PC-9 (cell line): ENCODE data around the gene SRSF7. TPM values are rescaled to one million over a fixed set of nuclear protein-coding genes. Genes with fewer than 3 reads are reported as not detected.

Source experiments
- BruUV-seq: library from RNA; stranded (reverse); fragments of 400-500 nt; replicated peaks from 2 replicates; lab custom pipeline; 2021; lab: Mats Ljungman, UMichigan
- CTCF ChIA-PET: fragments of 300-600 bp; sonication (Branson Sonifier 250); formaldehyde crosslinking; loops from one replicate; lab custom pipeline; 2022; ENCODE audit warnings: antibody characterized with exemption; lab: Charles Lee
- POLR2A ChIA-PET: fragments of 300-600 bp; sonication (Branson Sonifier 250); formaldehyde crosslinking; loops from one replicate; lab custom pipeline; 2022; ENCODE audit warnings: antibody characterized with exemption; ENCODE audit not compliant: unreplicated experiment; lab: Charles Lee
- DNase-seq, 2 experiments: peaks; one replicate each; pipeline versions ENCODE4 v3.0.0 to v3.0.0-alpha.2; 2015 to 2022; ENCODE audit warnings: mixed read lengths in 1 of 2
- H2AFZ ChIP-seq: fragments of 200-600 bp; sonication (generic); 2 replicates; pipeline ENCODE4 v1.8.1; 2017; ENCODE audit warnings: antibody characterized with exemption
- H3F3A ChIP-seq: fragments of 200-600 bp; sonication (generic); 2 replicates; pipeline ENCODE4 v1.8.1; 2017; ENCODE audit warnings: antibody characterized with exemption, mild to moderate bottlenecking, low read depth; ENCODE audit not compliant: insufficient read depth
- H3K27ac ChIP-seq: fragments of 200-600 bp; sonication (generic); 2 replicates; pipeline ENCODE4 v1.6.1; 2016; ENCODE audit warnings: mixed run types
- H3K27me3 ChIP-seq: fragments of 200-600 bp; sonication (generic); 2 replicates; pipeline ENCODE4 v1.6.1; 2016; ENCODE audit warnings: low read depth, mixed run types; ENCODE audit not compliant: insufficient read depth
- H3K36me3 ChIP-seq: fragments of 200-600 bp; sonication (generic); 2 replicates; pipeline ENCODE4 v1.6.1; 2016; ENCODE audit warnings: low read depth, mixed run types
- H3K4me1 ChIP-seq: fragments of 200-600 bp; sonication (generic); replicated peaks from 2 replicates; pipeline ENCODE4 v1.6.1; 2016; ENCODE audit warnings: mixed run types; ENCODE audit not compliant: insufficient read depth
- H3K4me2 ChIP-seq: fragments of 200-600 bp; sonication (generic); 2 replicates; pipeline ENCODE4 v1.6.1; 2017; ENCODE audit warnings: mixed run types
- H3K4me3 ChIP-seq: fragments of 200-600 bp; sonication (generic); 2 replicates; pipeline ENCODE4 v1.6.1; 2016; ENCODE audit warnings: mixed run types
- H3K79me2 ChIP-seq: fragments of 200-600 bp; sonication (generic); 2 replicates; pipeline ENCODE4 v1.6.1; 2017; ENCODE audit warnings: low read depth, mixed run types
- H3K9me2 ChIP-seq: fragments of 200-600 bp; sonication (generic); 2 replicates; pipeline ENCODE4 v1.8.1; 2017; ENCODE audit warnings: mild to moderate bottlenecking; ENCODE audit not compliant: insufficient read depth
- H3K9me3 ChIP-seq: fragments of 200-600 bp; sonication (generic); 2 replicates; pipeline ENCODE4 v1.8.1; 2016; ENCODE audit warnings: low read depth; ENCODE audit not compliant: insufficient read depth
- H4K20me1 ChIP-seq: fragments of 200-600 bp; sonication (generic); 2 replicates; pipeline ENCODE4 v1.8.1; 2017; ENCODE audit not compliant: insufficient read depth
- EZH2 ChIP-seq: fragments of 200-600 bp; sonication (generic); IDR thresholded peaks from 2 replicates; pipeline ENCODE4 v1.8.0; 2017; ENCODE audit warnings: antibody characterized with exemption, low read depth
- intact Hi-C: fragments of 100-400 bp; cut with micrococcal nuclease; formaldehyde crosslinking; loops from one replicate; pipeline ENCODE4 v1.10.0; 2022; ENCODE audit not compliant: unreplicated experiment
- total RNA-seq: library from RNA; stranded (reverse); gene quantifications from 2 replicates; pipeline ENCODE4 v1.2.3, GENCODE V29; 2021
- TF ChIP-seq, protein P1 (sequence below): fragments of 200-600 bp; sonication (generic); conservative IDR thresholded peaks from 2 replicates; pipeline ENCODE4 v1.6.1; 2017; ENCODE audit warnings: mixed run types, antibody characterized with exemption, mild to moderate bottlenecking, moderate library complexity

Gene SRSF7
- total RNA-seq, 1 experiment from 2014 or later = 111 TPM

DNA sequence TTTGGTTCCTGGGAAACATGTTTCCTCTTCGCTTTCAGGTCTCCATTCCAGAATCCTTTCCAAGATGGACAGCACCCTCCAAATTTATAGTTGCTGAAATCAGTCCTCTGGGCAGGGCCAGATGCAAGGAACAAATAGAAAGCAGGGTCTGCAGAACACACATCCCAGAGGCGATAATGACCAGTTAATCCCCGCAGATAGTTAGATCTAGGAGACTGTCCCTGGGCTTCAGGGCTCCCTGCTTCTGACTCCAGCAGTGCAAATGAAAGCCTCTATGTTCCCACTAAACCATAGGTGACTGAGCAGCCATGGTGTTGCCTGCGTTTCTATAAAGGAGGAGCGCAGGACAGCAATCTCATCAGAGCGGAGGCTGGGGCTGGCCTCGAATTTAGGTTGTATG, 38.7 kb downstream of the SRSF7 start:
- H3K9me2 ChIP-seq = no peaks in the 10 kb centered on the region
- ChIA-PET POLR2A (no interaction called here), CTCF (no interaction called here)
- H3K27me3 ChIP-seq = no peaks in the 10 kb centered on the region
- no TSS peak for BruUV-seq
- DNase-seq = no peak
- TF ChIP-seq, protein P1, sequence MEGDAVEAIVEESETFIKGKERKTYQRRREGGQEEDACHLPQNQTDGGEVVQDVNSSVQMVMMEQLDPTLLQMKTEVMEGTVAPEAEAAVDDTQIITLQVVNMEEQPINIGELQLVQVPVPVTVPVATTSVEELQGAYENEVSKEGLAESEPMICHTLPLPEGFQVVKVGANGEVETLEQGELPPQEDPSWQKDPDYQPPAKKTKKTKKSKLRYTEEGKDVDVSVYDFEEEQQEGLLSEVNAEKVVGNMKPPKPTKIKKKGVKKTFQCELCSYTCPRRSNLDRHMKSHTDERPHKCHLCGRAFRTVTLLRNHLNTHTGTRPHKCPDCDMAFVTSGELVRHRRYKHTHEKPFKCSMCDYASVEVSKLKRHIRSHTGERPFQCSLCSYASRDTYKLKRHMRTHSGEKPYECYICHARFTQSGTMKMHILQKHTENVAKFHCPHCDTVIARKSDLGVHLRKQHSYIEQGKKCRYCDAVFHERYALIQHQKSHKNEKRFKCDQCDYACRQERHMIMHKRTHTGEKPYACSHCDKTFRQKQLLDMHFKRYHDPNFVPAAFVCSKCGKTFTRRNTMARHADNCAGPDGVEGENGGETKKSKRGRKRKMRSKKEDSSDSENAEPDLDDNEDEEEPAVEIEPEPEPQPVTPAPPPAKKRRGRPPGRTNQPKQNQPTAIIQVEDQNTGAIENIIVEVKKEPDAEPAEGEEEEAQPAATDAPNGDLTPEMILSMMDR = no peak
- no peak for TF ChIP-seq EZH2
- H3K79me2 ChIP-seq = no peaks in the 10 kb centered on the region
- no peaks in the 10 kb centered on the region for H4K20me1 ChIP-seq
- H3K27ac ChIP-seq = no peak overlapping the region
- intact Hi-C loops = no loop called here
- no peak overlapping the region for H3K4me2 ChIP-seq
- no peaks in the 10 kb centered on the region for H3K9me3 ChIP-seq
- H3K36me3 ChIP-seq = no peaks in the 10 kb centered on the region
- H2AFZ ChIP-seq = no peak overlapping the region
- peaks cover 16% of the 10 kb centered on the region for H3K4me1 ChIP-seq
- no peak overlapping the region for H3K4me3 ChIP-seq
- no peaks in the 10 kb centered on the region; the same call in none of the 2 replicates for H3F3A ChIP-seq

DNA sequence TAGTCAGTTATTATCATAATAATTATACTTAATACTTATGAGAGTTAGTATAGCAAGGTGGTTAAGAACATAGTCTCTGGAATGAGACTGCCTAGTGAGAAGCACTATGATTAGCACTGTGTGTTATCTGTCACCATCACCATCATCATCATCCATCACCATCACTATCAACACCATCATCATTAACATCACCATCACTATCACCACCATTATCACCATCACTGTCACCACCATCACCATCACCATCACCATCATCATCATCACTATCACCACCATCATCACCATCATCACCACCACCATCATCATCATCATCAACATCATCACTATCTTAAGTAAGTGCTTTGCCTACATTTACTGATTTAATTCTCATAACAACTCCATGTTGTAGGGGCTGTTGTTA, 39.6 kb downstream of the SRSF7 start:
- no peaks in the 10 kb centered on the region for H3K79me2 ChIP-seq
- H3K9me3 ChIP-seq = no peaks in the 10 kb centered on the region
- no peak overlapping the region for H2AFZ ChIP-seq
- H3K4me2 ChIP-seq = no peak overlapping the region
- no peaks in the 10 kb centered on the region for H3K36me3 ChIP-seq
- ChIA-PET POLR2A (no interaction called here), CTCF (no interaction called here)
- H3K4me3 ChIP-seq = no peak overlapping the region
- no peaks in the 10 kb centered on the region; the same call in none of the 2 replicates for H3F3A ChIP-seq
- TF ChIP-seq, protein P1 = no peak
- no peak for TF ChIP-seq EZH2
- no peaks in the 10 kb centered on the region for H3K27me3 ChIP-seq
- no peaks in the 10 kb centered on the region for H4K20me1 ChIP-seq
- no peak overlapping the region for H3K27ac ChIP-seq
- H3K9me2 ChIP-seq = no peaks in the 10 kb centered on the region
- DNase-seq = no peak
- intact Hi-C loops = no loop called here
- peaks cover 12% of the 10 kb centered on the region for H3K4me1 ChIP-seq
- BruUV-seq = no TSS peak

GRCh38 chr2:38709567-38710194, 41.5 kb downstream of the SRSF7 start:
- no TSS peak for BruUV-seq
- TF ChIP-seq, protein P1 = no peak
- no peak for TF ChIP-seq EZH2
- Histone ChIP-seq H3K4me1 (no peaks in the 10 kb centered on the region), H3F3A (no peaks in the 10 kb centered on the region), H3K4me2 (no peak overlapping the region), H3K27ac (no peak overlapping the region), H3K36me3 (no peaks in the 10 kb centered on the region), H3K79me2 (no peaks in the 10 kb centered on the region), H3K4me3 (no peak overlapping the region), H4K20me1 (no peaks in the 10 kb centered on the region), H3K9me3 (no peaks in the 10 kb centered on the region), H3K27me3 (no peaks in the 10 kb centered on the region), H3K9me2 (no peaks in the 10 kb centered on the region), H2AFZ (no peak overlapping the region)
- intact Hi-C loops = no loop called here
- ChIA-PET POLR2A (no interaction called here), CTCF (no interaction called here)
- DNase-seq = no peak
